Vagina (tissue), 2 donors: Measurements from ENCODE around the gene TRAPPC3L.

Source experiments
- POLR2A ChIP-seq, 2 donors: fragments of 450-650 bp; IDR thresholded peaks; one replicate each; pipeline ENCODE4 v1.6.1; 2017; ENCODE audit warnings: antibody characterized with exemption in 2 of 2, mild to moderate bottlenecking in 2 of 2, moderate library complexity in 2 of 2
- TF ChIP-seq, protein P1 (sequence below), 3 experiments: fragments of 450-650 bp in 2 of 3; fragments of 200-600 bp in 1 of 3; sonication (generic) in 1 of 3; IDR thresholded peaks; one replicate each; pipeline ENCODE4 v1.5.1; 2017 to 2019; ENCODE audit warnings: antibody characterized with exemption in 3 of 3, mild to moderate bottlenecking in 2 of 3, moderate library complexity in 2 of 3

GRCh38 chr6:116586276-116586675 lies 40.8 kb upstream of the TRAPPC3L start:
- no peak for TF ChIP-seq POLR2A (IDR thresholded peaks at IDR 0.05)
- TF ChIP-seq, protein P1, sequence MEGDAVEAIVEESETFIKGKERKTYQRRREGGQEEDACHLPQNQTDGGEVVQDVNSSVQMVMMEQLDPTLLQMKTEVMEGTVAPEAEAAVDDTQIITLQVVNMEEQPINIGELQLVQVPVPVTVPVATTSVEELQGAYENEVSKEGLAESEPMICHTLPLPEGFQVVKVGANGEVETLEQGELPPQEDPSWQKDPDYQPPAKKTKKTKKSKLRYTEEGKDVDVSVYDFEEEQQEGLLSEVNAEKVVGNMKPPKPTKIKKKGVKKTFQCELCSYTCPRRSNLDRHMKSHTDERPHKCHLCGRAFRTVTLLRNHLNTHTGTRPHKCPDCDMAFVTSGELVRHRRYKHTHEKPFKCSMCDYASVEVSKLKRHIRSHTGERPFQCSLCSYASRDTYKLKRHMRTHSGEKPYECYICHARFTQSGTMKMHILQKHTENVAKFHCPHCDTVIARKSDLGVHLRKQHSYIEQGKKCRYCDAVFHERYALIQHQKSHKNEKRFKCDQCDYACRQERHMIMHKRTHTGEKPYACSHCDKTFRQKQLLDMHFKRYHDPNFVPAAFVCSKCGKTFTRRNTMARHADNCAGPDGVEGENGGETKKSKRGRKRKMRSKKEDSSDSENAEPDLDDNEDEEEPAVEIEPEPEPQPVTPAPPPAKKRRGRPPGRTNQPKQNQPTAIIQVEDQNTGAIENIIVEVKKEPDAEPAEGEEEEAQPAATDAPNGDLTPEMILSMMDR (IDR thresholded peaks at IDR 0.05): no peak
